GM21529 (cell line): Measurements from ENCODE around the gene SPEM1.
"Not testable (repeated sequence)": the region's sequence is repeated elsewhere in the genome, so short reads cannot be mapped to it uniquely, and the experiment has no call there.

ENCODE experiments used
- ATAC-seq: cut with Tn5 transposase; IDR thresholded peaks from one replicate; pipeline ENCODE4 v1.9.1; 2021; ENCODE audit not compliant: unreplicated experiment

Gene SPEM1

DNA sequence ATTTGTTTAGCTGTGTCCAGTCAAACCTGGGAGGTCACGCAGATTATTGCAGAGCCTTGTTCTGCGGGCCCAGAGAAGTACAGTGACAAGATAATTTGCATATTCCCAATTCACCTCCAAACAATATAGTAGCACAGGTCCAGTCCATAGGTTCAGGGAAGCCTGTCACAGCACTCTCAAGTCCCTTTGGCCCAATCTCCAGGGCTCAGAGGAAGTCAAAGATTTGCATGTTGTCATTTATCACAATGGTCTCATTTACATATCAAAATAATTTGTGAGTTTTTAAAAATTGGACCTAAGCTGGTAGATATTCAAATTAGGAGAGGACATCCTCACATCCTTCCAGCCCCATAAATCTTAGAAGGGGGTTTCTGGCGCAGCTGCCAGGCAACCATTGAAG lies 47.4 kb downstream of the SPEM1 start:
- no peak for ATAC-seq

DNA sequence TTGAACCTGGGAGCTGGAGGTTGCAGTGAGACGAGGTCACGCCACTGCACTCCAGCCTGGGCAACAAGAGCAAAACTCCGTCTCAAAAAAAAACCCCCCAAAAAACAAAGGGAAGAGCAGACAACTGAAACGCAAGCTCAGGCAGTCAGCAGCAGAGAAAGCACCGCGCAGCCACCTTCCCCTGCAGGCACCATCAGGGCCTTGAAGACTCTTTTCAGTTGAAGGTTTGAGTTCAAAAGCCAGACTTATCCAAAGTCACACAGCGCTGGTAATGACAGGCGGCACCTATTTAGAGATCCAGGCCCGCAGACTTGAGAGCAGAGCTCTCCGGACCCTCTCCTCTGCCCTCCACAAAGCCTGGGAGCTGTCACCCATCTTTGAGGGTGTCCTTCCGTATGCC lies 48.2 kb downstream of the SPEM1 start:
- no peak for ATAC-seq

DNA sequence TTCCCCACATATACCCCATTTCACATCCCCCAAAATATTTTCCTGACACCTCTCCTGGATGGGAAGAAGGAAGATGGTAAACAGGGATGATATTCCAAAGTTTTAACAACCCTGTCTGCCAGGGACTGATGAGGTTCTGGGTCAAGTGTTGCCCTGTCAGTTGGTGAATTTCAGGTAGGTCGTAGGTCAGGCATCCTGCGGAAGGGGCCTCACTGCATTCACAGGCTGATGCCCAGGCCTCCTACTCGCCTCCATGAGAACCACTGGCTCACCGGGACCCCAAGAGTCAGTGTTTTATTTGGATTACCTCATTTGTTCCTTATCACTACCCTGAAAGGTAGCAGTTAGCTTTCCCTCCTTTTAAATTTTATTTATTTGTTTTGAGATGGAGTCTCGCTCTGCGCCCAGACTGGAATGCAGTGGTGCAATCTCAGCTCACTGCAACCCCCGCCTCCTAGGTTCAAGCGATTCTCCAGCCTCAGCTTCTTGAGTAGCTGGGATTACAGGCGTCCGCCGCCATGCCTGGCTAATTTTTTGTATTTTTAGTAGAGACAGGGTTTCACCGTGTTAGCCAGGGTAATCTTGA lies 48.8 kb downstream of the SPEM1 start:
- no peak for ATAC-seq

DNA sequence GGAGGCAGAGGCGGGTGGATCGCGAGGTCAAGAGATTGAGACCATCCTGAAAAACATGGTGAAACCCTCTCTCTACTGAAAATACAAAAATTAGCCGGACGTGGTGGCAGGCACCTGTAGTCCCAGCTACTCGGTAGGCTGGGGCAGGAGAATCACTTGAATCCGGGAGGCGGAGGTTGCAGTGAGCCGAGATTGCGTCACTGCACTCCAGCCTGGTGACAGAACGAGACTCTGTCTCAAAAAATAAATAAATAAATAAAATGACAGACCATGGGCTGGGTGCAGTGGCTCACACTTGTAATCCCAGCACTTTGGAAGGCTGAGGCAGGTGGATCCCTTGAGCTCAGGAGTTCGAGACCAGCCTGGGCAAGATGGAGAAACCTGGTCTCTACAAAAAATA lies 49.7 kb downstream of the SPEM1 start:
- not testable (repeated sequence) for ATAC-seq

DNA sequence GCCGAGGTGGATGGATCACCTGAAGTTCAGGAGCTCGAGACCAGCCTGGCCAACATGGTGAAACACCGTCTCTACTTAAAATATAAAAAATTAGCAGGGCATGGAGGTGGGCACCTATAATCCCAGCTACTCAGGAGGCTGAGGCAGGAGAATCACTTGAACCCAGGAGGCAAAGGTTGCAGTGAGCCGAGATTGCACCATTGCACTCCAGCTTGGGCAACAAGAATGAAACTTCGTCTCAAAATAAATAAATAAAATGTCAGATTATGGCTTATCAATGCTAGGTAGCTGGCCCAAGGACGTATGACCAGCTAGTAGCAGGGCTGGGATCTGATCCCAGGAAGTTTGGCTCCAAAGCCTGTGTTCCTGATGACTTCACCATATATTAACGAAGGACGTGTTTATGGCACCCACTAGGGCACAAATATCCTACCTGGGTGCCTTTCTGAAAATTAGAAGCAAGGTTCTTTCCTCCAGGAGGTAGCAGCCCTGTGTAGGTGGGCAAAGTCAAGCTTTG lies 50.4 kb downstream of the SPEM1 start:
- not testable (repeated sequence) for ATAC-seq
